Lung (tissue), 12 donors: ENCODE results near the gene NAALADL2. TPM values are rescaled to one million over a fixed set of nuclear protein-coding genes. Genes with fewer than 3 reads are reported as not detected.

ENCODE experiments used
- ATAC-seq: fragments of 200-7000 bp; cut with Tn5 transposase; one replicate; pipeline ENCODE4 v1.9.1; 2020; ENCODE audit warnings: moderate number of reproducible peaks; ENCODE audit not compliant: insufficient read depth, low FRiP score
- DNase-seq, 3 donors: peaks; one replicate each; pipeline ENCODE4 v3.0.0-alpha.2; 2013 to 2017
- H3K27ac ChIP-seq, 2 donors: one replicate each; pipeline ENCODE4 v1.5.1; 2013; ENCODE audit warnings: mild to moderate bottlenecking in 2 of 2, moderate library complexity in 2 of 2, control low read depth in 1 of 2, inconsistent platforms in 1 of 2, low read depth in 1 of 2, low read length in 1 of 2
- H3K27me3 ChIP-seq, 3 donors: one replicate each; pipeline ENCODE4 v1.5.1; 2013; ENCODE audit warnings: low read length in 2 of 3; ENCODE audit not compliant: control insufficient read depth in 3 of 3, insufficient read depth in 3 of 3
- H3K36me3 ChIP-seq, 4 donors: one replicate each; pipeline ENCODE4 v1.5.1; 2013; ENCODE audit warnings: low read length in 4 of 4, mild to moderate bottlenecking in 1 of 4, moderate library complexity in 1 of 4; ENCODE audit not compliant: control insufficient read depth in 4 of 4, insufficient read depth in 4 of 4
- H3K4me1 ChIP-seq, 5 donors: one replicate each; pipeline ENCODE4 v1.5.1; 2013; ENCODE audit warnings: low read length in 5 of 5, mild to moderate bottlenecking in 2 of 5, moderate library complexity in 1 of 5; ENCODE audit not compliant: control insufficient read depth in 5 of 5, insufficient read depth in 5 of 5
- H3K4me3 ChIP-seq: one replicate; pipeline ENCODE4 v1.5.1; 2013; ENCODE audit warnings: mild to moderate bottlenecking, control low read depth, moderate library complexity
- H3K9ac ChIP-seq, 2 donors: one replicate each; pipeline ENCODE4 v1.5.1; 2013; ENCODE audit warnings: low read length in 2 of 2, control low read depth in 1 of 2; ENCODE audit not compliant: insufficient read depth in 1 of 2
- H3K9me3 ChIP-seq, 4 donors: one replicate each; pipeline ENCODE4 v1.5.1; 2013; ENCODE audit warnings: low read length in 3 of 4, mild to moderate bottlenecking in 1 of 4, moderate library complexity in 1 of 4; ENCODE audit not compliant: control insufficient read depth in 4 of 4, insufficient read depth in 3 of 4
- CTCF ChIP-seq: IDR thresholded peaks from 2 replicates; pipeline ENCODE4 v1.5.1; 2012; ENCODE audit warnings: mild to moderate bottlenecking; ENCODE audit errors: control extremely low read depth, extremely low read depth
- WGBS, 2 donors: extraction: QIAGEN DNeasy Blood & Tissue Kit; methylation state at CpG; one replicate each; pipeline ENCODE4 v1.1.7; 2013; 5-methylcytosine and 5-hydroxymethylcytosine counted together
- polyA plus RNA-seq, 2 donors: library from polyadenylated mRNA; stranded (reverse); fragments of 200-250 nt; gene quantifications; one replicate each; pipeline ENCODE4 v1.2.1, GENCODE V29; 2013
- total RNA-seq, 2 donors: library from RNA; depleted of rRNA in 1 of 2; stranded (reverse); fragments of >200 nt in 1 of 2; gene quantifications; one replicate each; pipeline ENCODE4 v1.2.1, GENCODE V29; 2014 to 2021
- donor health status: control.
- donor health status: control.
- donor health status: Bipolar disorder and iron deficiency.
- donor health status: healthy.
- donor health status: DM: yes; HTN: yes; CAD: no.

Gene NAALADL2
- total and polyA plus RNA-seq, 4 donors: 0.49 to 46.7 (median 4.7) TPM

- no peak overlapping the region for H3K4me3 ChIP-seq
- no peaks in the 10 kb centered on the region for H3K36me3 ChIP-seq
- no peak overlapping the region for H3K27ac ChIP-seq
- no peaks in the 10 kb centered on the region for H3K27me3 ChIP-seq
- no peaks in the 10 kb centered on the region for H3K9me3 ChIP-seq
- H3K4me1 ChIP-seq: no peaks in the 10 kb centered on the region
- ATAC-seq: no peak
- no peak overlapping the region for H3K9ac ChIP-seq
- no peak for TF ChIP-seq CTCF
- DNase-seq: no peak
- 83 to 84% methylated on average over 3 of the region's 3 CpGs for WGBS, 2 donors
Measured at GRCh38 chr3:175443682-175444081, 584.5 kb downstream of the NAALADL2 start.

DNA sequence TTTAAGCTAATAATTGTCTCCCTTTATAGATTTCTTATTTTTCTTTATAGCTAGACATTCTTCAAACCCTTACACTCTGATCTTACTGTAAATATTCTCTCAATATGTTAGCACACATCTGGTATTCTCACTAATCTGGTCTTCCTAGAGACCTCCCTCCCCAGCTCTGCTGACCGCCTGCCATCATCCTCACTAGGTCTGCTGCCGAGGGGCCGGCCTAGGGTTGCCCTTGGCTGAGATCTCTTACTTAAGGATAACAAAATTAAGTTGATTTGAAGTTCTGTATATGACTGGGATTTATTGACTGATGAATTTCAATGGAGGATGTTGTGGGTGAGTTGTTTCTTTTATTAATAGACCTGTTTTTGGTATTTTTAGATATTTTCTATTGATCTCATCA lies 586.6 kb downstream of the NAALADL2 start:
- DNase-seq (no peak), ATAC-seq (no peak)
- H3K9ac ChIP-seq: no peak overlapping the region
- no peak overlapping the region for H3K27ac ChIP-seq
- 93% methylated on average over 3 of the region's 3 CpGs for WGBS, 2 donors
- H3K36me3 ChIP-seq: no peaks in the 10 kb centered on the region
- no peaks in the 10 kb centered on the region for H3K9me3 ChIP-seq
- no peak overlapping the region for H3K4me3 ChIP-seq
- no peaks in the 10 kb centered on the region for H3K27me3 ChIP-seq
- TF ChIP-seq CTCF: no peak
- H3K4me1 ChIP-seq: no peaks in the 10 kb centered on the region

DNA sequence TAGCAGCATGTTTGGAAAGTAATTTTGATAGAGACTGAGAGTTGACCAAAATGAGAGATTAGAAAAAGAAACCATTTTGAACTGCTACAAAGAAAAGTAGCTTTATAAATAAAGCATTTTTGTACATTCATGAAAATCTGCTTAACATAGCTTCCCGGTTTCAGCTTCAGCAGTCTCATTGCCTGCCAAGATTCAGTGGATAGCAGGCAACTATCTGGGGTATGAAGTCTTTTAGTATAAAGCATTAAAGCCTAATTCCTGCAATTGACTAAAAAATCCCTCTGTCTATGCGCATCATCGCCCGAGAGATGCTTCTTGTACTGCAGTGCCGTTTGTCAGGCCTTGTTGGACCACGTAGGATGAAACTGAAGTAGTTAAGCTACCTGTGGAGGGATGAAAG lies 588.4 kb downstream of the NAALADL2 start:
- peak in 2 of 3 donors; percentile 10 to 41 for DNase-seq
- no peaks in the 10 kb centered on the region for H3K36me3 ChIP-seq

More for the DNA sequence above, 588.4 kb downstream of the NAALADL2 start:
- Histone ChIP-seq H3K27ac (no peak overlapping the region), H3K9me3 (no peaks in the 10 kb centered on the region), H3K27me3 (no peaks in the 10 kb centered on the region), H3K4me1 (no peaks in the 10 kb centered on the region), H3K9ac (no peak overlapping the region), H3K4me3 (no peak overlapping the region)
- WGBS, 2 donors: 91 to 92% methylated on average over 6 of the region's 6 CpGs
- no peak for ATAC-seq
- no peak for TF ChIP-seq CTCF
